ENCODE results near the gene OPA3. TPM values are rescaled to one million over a fixed set of nuclear protein-coding genes. Genes with fewer than 3 reads are reported as not detected.

Gene OPA3
- total RNA-seq, 1 experiment from 2014 or later = 15.2 TPM

DNA sequence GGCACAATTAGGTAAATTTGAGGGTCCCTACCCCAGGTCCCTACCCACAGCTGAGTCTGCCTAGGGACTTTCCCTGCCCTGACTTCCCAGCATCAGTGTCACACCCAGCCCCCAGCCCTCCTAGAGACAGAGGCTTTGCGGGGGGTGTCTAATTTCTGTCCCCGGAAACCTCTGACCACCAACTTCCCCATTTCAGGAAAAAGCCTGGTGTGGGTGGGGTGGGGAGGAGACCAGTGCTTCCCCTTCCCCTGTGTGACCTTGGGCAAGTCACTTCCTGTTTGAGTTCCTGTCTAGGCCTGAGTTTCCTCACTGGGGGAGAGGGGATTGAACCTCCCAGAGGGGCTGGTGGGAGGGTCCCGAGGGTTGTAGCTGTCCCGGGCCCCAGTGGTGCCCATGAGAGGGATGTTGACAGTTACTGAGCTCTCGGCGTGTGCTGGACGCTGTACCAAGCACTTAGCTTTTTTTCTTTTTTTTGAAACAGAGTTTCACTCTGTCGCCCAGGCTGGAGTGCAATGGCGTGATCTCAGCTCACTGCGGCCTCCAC lies 69.4 kb downstream of the OPA3 start:
- CTCF ChIA-PET = interaction anchor here (1.3 kb wide), 1 partner anchor 43 kb away, joined by 5 read pairs; no protein-coding TSS in a partner anchor
- Histone ChIP-seq H3K9me3 (ENCODE audit: low read depth, low read length, poor library complexity, severe bottlenecking) (no peaks in the 10 kb centered on the region), H3K27ac (ENCODE audit: low read depth, low read length, poor library complexity, severe bottlenecking) (no peak overlapping the region), H3K4me1 (ENCODE audit: insufficient read depth, low read length, poor library complexity, severe bottlenecking) (no peaks in the 10 kb centered on the region), H3K4me3 (ENCODE audit: low read depth, low read length, poor library complexity, severe bottlenecking) (no peak overlapping the region), H3K27me3 (replicated peaks; ENCODE audit: insufficient read depth, low read depth, low read length, poor library complexity) (no peaks in the 10 kb centered on the region), H3K36me3 (ENCODE audit: insufficient read depth, low read length, poor library complexity, severe bottlenecking) (peaks cover 10% of the 10 kb centered on the region)
- intact Hi-C loops (cut with micrococcal nuclease; ENCODE audit: unreplicated experiment) = no loop called here
- POLR2A ChIA-PET (ENCODE audit: low non-redundant PET) = no interaction called here
- TF ChIP-seq EZH2 (IDR thresholded peaks at IDR 0.05; ENCODE audit: borderline replicate concordance, low read depth, low read length, poor library complexity, severe bottlenecking) = no peak
- TF ChIP-seq, protein P1, sequence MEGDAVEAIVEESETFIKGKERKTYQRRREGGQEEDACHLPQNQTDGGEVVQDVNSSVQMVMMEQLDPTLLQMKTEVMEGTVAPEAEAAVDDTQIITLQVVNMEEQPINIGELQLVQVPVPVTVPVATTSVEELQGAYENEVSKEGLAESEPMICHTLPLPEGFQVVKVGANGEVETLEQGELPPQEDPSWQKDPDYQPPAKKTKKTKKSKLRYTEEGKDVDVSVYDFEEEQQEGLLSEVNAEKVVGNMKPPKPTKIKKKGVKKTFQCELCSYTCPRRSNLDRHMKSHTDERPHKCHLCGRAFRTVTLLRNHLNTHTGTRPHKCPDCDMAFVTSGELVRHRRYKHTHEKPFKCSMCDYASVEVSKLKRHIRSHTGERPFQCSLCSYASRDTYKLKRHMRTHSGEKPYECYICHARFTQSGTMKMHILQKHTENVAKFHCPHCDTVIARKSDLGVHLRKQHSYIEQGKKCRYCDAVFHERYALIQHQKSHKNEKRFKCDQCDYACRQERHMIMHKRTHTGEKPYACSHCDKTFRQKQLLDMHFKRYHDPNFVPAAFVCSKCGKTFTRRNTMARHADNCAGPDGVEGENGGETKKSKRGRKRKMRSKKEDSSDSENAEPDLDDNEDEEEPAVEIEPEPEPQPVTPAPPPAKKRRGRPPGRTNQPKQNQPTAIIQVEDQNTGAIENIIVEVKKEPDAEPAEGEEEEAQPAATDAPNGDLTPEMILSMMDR (conservative IDR thresholded peaks at IDR 0.05; ENCODE audit: low read depth, low read length) = no peak
- BruUV-seq (replicated peaks) = no TSS peak
- no peak for DNase-seq (ENCODE audit: low spot score)

DNA sequence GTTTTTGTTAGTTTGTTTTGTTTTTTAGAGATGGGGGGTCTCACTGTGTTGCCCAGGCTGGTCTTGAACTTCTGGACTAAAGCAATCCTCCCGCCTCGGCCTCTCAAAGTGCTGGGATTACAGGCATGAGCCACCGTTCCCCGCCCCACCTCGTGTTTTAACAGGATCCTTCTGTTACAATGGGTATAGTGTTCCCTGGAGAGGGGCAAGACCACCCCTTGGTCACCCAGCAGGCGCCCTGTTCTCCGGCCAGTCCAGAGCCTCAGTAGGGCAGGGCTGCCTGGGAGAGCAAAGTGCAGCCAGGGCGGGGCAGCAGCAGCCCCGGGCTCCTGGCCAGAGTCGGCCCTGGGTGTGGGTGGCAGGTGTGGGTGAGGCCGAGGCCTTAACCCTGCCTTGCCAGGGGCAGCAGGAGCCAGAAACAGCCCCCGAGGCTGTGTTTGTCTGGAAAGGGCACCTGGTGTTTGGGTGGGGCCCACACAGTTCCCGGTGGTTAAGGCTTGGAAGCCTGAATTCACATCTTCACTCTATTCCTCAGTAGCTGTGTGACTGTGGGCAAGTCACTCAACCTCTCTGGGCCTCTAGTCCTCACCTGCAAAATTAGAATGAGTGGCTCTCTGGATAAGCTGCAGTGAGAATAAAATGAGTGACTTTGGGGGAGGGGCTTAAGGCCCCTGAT lies 70.1 kb downstream of the OPA3 start:
- H3K4me3 ChIP-seq (ENCODE audit: low read depth, low read length, poor library complexity, severe bottlenecking) = no peak overlapping the region
- no TSS peak for BruUV-seq (replicated peaks)
- no peaks in the 10 kb centered on the region for H3K9me3 ChIP-seq (ENCODE audit: low read depth, low read length, poor library complexity, severe bottlenecking)
- no peak overlapping the region for H3K27ac ChIP-seq (ENCODE audit: low read depth, low read length, poor library complexity, severe bottlenecking)
- no peak for TF ChIP-seq EZH2 (IDR thresholded peaks at IDR 0.05; ENCODE audit: borderline replicate concordance, low read depth, low read length, poor library complexity, severe bottlenecking)
- TF ChIP-seq, protein P1 (conservative IDR thresholded peaks at IDR 0.05; ENCODE audit: low read depth, low read length) = no peak
- intact Hi-C loops (cut with micrococcal nuclease; ENCODE audit: unreplicated experiment) = no loop called here
- no peaks in the 10 kb centered on the region for H3K27me3 ChIP-seq (replicated peaks; ENCODE audit: insufficient read depth, low read depth, low read length, poor library complexity)
- CTCF ChIA-PET = no interaction called here
- H3K4me1 ChIP-seq (ENCODE audit: insufficient read depth, low read length, poor library complexity, severe bottlenecking) = peaks cover 5% of the 10 kb centered on the region
- no peak for DNase-seq (ENCODE audit: low spot score)
- peaks cover 10% of the 10 kb centered on the region for H3K36me3 ChIP-seq (ENCODE audit: insufficient read depth, low read length, poor library complexity, severe bottlenecking)
- POLR2A ChIA-PET (ENCODE audit: low non-redundant PET) = no interaction called here

GRCh38 chr19:45512881-45513483 lies 71.6 kb downstream of the OPA3 start:
- TF ChIP-seq, protein P1 (conservative IDR thresholded peaks at IDR 0.05; ENCODE audit: low read depth, low read length) = no peak
- TF ChIP-seq EZH2 (IDR thresholded peaks at IDR 0.05; ENCODE audit: borderline replicate concordance, low read depth, low read length, poor library complexity, severe bottlenecking) = no peak
- ChIA-PET POLR2A (ENCODE audit: low non-redundant PET) (no interaction called here), CTCF (no interaction called here)
- H3K36me3 ChIP-seq (ENCODE audit: insufficient read depth, low read length, poor library complexity, severe bottlenecking) = peaks cover 5% of the 10 kb centered on the region
- H3K27ac ChIP-seq (ENCODE audit: low read depth, low read length, poor library complexity, severe bottlenecking) = no peak overlapping the region
- DNase-seq (ENCODE audit: low spot score) = no peak
- peaks cover 7% of the 10 kb centered on the region for H3K4me1 ChIP-seq (ENCODE audit: insufficient read depth, low read length, poor library complexity, severe bottlenecking)
- H3K4me3 ChIP-seq (ENCODE audit: low read depth, low read length, poor library complexity, severe bottlenecking) = no peak overlapping the region
- H3K9me3 ChIP-seq (ENCODE audit: low read depth, low read length, poor library complexity, severe bottlenecking) = no peaks in the 10 kb centered on the region
- no TSS peak for BruUV-seq (replicated peaks)
- H3K27me3 ChIP-seq (replicated peaks; ENCODE audit: insufficient read depth, low read depth, low read length, poor library complexity) = no peaks in the 10 kb centered on the region
- intact Hi-C loops (cut with micrococcal nuclease; ENCODE audit: unreplicated experiment) = no loop called here
